G401 (cell line): ENCODE results near the gene SPEM3. TPM values are rescaled to one million over a fixed set of nuclear protein-coding genes. Genes with fewer than 3 reads are reported as not detected.

Source experiments
- DNase-seq: peaks from one replicate; pipeline ENCODE4 v3.0.0-alpha.2; 2015; ENCODE audit warnings: low spot score
- in situ Hi-C: cut with HindIII; loops from 2 replicates; pipeline ENCODE4 v1.10.0; 2016; ENCODE audit warnings: low sequenced_read_pairs, mixed read lengths
- total RNA-seq: library from RNA; depleted of rRNA; stranded (reverse); fragments of >200 nt; shearing (Covaris generic); gene quantifications from 2 replicates; pipeline ENCODE4 v1.2.3, GENCODE V29; 2014

SPEM3 gene
- total RNA-seq, 1 experiment from 2014 or later, result not detected

GRCh38 chr17:7437950-7438614 is 9.4 kb downstream of the SPEM3 start:
- DNase-seq, result peak; percentile 44
- in situ Hi-C loops, result no loop called here

GRCh38 chr17:7438656-7439460 is 10.2 kb downstream of the SPEM3 start:
- DNase-seq, result no peak
- in situ Hi-C loops, result no loop called here

- in situ Hi-C loops, result no loop called here
Measured at GRCh38 chr17:7439462-7440112, 10.9 kb downstream of the SPEM3 start, which contains the start of gene FGF11. Gene FGF11 (plus strand): TSS chr17:7439512. CDS start chr17:7439621, 109 bp downstream.

DNA sequence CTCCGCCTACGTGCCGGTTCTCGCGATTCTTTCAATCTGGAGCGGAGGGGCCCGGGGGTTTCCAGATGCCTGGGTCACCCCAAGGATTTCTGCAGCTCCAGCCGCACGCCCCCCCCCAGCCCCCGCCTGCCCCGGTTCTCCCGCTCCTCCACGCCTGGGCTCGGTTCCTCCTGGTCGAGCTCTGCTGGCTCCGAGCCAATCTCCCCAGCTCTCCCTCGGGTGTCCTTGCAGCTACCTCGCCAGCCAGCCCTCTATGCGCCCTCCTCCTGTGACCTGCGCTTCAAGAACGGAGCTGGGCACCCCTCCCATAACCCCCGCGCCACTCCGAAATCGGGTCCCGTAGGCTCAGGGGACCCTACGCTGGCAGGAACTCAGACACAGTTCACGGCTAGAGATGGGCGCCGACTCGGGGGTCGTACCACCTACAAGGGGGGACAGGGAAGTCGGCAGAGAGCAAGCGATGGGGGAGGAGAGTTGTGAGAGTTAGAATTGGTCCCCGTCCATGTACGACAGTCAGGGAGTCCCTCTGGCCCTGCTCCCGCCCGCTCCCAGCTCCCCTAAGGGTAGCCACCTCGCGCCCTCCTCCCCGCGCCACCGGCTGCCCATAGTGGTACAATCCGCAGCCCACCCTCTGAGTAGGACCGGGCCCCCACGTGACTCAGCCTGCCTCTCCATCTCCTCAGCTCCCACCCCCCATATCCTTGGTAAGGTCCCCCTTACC is 11.6 kb downstream of the SPEM3 start:
- no peak for DNase-seq
- in situ Hi-C loops, result no loop called here

More at GRCh38 chr17:7439462-7440112, 10.9 kb downstream of the SPEM3 start, which contains the start of gene FGF11:
- no peak for DNase-seq

DNA sequence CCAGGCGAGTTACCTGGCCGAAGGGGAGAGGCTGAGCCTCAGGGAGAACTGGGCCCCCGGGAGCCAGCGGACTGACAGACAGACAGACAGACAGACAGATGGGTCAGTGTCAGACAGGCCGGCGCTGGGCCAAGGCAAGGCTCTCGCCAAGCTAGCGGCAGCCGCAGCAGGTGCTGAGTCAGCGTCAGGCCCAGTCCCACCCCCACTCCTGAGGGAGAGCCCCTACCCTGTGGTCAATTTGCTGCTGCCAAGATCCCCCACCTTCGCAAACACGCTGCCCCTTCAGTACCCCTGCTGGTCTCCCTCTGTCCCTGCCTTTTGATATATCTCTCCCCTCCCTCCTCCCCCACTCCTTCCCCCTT is 12.2 kb downstream of the SPEM3 start:
- in situ Hi-C loops, result no loop called here
- no peak for DNase-seq

GRCh38 chr17:7441266-7441665 is 12.6 kb downstream of the SPEM3 start:
- in situ Hi-C loops, result no loop called here
- no peak for DNase-seq

GRCh38 chr17:7442142-7442541 is 13.5 kb downstream of the SPEM3 start:
- in situ Hi-C loops, result no loop called here

DNA sequence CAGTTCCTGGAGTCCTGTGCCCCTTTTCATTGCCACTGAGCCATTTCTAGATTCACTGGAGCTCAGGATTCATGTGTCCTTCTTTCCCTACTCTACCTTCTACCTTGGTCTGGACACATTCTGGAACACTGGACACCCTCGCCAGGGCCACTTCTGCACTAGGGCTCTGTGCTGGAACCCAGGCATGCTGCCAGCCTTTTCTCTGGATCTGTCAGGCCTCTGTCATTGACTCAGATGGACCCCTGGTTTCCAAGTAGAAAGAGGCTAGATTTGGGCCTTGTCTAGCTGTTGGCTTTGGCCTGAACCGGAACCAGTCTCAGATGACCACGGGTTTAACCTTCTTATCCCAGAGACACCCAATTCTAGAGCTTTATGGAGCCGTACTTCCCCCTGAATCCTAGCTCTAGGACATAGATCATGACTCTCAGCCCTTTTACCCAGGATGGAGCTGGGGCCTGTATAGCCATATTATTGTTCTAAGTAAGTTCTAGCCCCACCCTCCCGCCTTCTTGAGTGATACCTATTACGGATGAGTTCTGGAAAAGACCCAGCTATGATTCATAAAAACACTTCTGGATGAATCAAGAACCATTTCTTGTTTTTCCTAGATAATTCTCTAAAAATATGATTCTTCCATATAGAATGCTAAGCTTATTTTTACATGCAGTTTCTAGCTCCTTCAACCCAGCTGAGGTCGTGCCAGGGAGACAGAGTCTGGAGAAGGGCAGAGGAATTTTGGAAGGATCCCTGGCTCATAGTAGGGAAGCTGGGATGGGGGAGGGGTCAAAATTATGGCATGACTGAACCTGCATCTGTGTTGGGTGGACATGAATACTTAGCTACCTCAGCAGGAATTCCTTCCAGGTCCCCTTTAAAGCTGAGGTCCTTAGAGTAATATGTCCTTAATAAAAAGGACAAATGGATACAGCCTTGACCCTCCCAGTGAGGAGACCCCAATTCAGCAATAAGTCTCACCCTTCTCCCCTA is 15.1 kb downstream of the SPEM3 start:
- in situ Hi-C loops, result no loop called here
- no peak for DNase-seq

More at GRCh38 chr17:7442142-7442541, 13.5 kb downstream of the SPEM3 start:
- no peak for DNase-seq

DNA sequence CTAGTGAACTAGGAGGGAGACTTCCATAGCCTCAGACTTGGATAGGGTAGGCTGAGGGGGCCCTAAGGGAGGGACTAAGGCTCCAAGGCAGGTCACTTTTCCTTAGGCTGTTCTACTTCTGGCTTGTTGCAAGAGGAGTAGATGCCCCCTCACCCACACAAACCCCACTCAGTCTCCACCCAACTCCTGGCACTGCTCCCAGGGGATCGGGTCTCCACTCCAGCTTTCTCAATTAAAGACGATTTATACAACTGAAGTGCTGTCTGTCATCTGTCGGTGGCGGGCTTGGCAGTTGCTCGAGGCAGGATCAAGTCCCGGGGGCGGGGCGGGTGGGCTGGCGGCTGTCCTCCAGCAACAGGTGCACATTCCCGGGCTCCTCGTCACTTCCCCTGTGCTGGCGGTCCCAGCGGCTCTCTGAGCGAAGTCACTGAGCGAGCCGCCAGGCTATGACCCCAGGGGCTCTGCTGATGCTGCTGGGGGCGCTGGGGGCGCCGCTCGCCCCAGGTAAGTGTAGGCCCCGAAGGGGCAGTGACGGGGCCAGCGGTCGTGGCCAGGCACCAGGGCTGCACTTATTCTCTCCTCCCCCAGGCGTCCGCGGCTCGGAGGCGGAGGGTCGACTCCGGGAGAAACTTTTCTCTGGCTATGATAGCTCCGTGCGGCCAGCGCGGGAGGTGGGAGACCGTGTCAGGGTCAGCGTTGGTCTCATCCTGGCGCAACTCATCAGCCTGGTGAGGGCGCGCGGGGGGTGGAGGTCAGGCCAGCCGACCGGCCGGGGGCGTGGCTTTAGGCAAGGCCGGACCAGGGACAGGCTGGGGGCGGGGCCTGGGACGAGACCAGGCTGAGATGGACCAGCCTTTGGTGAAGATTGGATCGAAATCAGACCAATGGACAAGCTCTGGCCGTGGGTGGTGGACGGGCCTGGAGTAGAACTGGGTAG is 16.3 kb downstream of the SPEM3 start, which contains the start of gene CHRNB1:
TSS of gene CHRNB1 (plus strand) at position 380 of the 937 bp plus-strand sequence. CDS start at position 447, 67 bp downstream.
- in situ Hi-C loops, result no loop called here
- no peak for DNase-seq

DNA sequence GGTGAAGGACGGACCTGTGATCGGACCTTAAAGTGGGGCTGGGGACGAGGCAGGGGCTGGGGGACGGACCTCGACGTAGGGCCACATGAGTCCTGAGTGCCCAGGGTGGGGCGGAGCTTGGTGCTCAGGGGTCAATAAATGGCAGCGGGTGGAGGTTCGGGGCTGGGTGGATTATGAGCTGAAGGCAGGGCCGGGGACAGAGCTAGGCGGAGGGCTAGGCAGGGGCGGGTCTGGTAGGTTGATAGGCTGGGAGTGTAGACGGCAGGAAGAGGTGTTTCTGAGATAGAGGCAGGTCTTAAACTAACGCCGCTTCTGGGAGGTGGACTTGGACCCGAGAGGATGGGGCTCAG is 16.9 kb downstream of the SPEM3 start:
- no peak for DNase-seq
- in situ Hi-C loops, result no loop called here

DNA sequence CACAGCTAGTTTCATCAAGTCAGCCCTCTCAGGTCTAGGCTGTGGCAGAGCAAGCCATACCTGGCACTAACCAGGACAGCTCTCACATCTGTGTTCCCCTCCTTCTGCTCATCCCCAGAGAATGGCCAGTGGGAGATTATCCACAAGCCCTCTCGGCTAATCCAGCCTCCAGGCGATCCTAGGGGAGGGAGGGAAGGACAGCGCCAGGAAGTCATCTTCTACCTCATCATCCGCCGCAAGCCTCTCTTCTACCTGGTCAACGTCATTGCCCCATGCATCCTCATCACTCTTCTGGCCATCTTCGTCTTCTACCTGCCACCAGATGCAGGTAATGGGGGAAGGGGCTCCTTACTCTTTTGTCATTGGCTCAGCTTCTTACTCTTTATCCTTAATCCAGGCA is 19.8 kb downstream of the SPEM3 start:
- in situ Hi-C loops, result no loop called here
- no peak for DNase-seq

- in situ Hi-C loops, result no loop called here
- no peak for DNase-seq
Measured at GRCh38 chr17:7459961-7460545, 31.4 kb downstream of the SPEM3 start.

- in situ Hi-C loops, result no loop called here
- no peak for DNase-seq
Measured at GRCh38 chr17:7460850-7461660, 32.4 kb downstream of the SPEM3 start.

DNA sequence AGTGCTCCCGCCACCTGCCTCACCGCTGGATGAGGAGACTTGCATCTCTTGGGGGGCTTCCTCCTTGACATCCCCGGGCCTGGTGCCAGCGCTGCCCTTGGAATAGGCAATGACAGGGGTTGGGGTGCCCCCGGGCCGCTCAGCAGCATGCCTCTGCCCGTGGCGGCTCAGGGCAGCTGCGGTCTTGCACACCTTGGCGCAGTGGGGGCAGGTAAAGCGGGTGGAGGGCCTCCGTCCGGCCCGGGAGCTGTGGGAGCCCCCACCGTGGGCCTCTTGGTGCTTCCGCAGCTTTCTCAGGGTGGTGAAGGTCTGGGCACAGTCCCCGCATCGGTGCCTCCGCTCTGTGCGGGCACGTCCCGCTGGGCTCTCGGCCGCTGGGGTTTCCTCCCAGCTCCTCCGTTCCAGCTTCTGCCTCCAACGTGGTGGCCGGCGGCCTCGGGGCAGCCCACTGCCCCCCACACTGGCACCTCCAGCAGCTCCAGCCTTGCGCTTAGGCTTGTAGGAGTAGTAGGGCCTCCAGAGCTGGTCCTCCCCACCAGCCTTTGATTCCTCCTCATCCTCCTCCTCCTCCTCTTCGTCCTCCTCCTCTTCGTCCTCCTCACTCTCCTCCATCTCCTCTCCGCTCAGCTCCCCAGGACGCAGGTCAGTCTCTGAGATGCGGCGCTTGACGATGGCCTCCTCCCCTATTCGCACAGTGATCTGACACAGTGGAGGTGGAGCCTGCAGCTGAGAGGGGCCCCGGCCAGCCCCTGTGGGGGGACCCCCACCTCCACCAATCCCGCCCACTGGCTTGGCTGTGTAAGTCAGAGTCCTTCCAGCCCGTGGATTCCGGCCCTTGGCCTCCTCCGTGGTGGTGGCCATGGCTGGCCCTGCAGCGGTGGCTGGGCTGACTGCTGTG is 34.1 kb downstream of the SPEM3 start:
- in situ Hi-C loops, result no loop called here
- DNase-seq, result no peak

DNA sequence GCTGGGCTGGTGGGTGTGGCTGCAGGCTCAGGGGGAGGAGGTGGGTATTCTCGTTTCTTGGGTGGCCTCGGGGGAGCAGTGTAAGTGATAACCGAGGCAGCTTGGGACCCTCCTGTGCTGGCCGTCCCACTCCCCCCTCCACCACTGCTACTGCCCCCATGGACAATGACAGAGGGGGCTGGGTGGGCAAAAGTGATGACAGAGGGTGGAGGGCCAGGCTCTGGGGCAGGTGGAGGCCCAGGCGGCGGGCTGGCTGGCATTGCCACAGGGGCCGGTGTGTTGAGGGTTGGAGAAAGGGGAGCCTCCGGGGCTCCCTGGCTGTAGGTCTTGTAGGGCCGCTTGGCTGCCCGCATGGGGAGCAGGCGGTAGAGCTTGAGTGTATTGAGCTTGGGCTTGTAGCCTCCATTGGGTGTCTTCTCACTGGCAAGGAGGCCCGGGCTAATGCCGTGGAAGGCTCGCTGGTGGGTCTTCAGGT is 34.8 kb downstream of the SPEM3 start:
- in situ Hi-C loops, result no loop called here
- no peak for DNase-seq
